HUES48 (cell line): ENCODE results near the gene NOTUM.

Experiments
- H3K27ac ChIP-seq: one replicate; pipeline ENCODE4 v1.7.0; 2013; ENCODE audit warnings: low read depth, low read length, inconsistent platforms
- H3K27me3 ChIP-seq: 2 replicates; pipeline ENCODE4 v1.6.1; 2013; ENCODE audit warnings: mild to moderate bottlenecking, low read length; ENCODE audit not compliant: control insufficient read depth, insufficient read depth
- H3K36me3 ChIP-seq: 2 replicates; pipeline ENCODE4 v1.6.1; 2013; ENCODE audit warnings: low read length; ENCODE audit not compliant: control insufficient read depth, insufficient read depth
- H3K4me1 ChIP-seq: 2 replicates; pipeline ENCODE4 v1.6.1; 2013; ENCODE audit warnings: mild to moderate bottlenecking, low read length; ENCODE audit not compliant: control insufficient read depth, insufficient read depth
- H3K4me3 ChIP-seq: 2 replicates; pipeline ENCODE4 v1.5.1; 2013; ENCODE audit warnings: mild to moderate bottlenecking, low read depth, low read length
- H3K9ac ChIP-seq: 2 replicates; pipeline ENCODE4 v1.6.1; 2013; ENCODE audit warnings: mild to moderate bottlenecking, low read depth, low read length, moderate library complexity
- H3K9me3 ChIP-seq: 2 replicates; pipeline ENCODE4 v1.6.1; 2013; ENCODE audit warnings: low read length; ENCODE audit not compliant: control insufficient read depth, insufficient read depth

NOTUM gene

GRCh38 chr17:81908793-81909192 is 52.2 kb downstream of the NOTUM start:
- Histone ChIP-seq H3K27ac (no peak overlapping the region), H3K4me3 (no peak overlapping the region), H3K36me3 (peaks cover 28% of the 10 kb centered on the region), H3K9ac (no peak overlapping the region), H3K27me3 (no peaks in the 10 kb centered on the region), H3K9me3 (no peaks in the 10 kb centered on the region), H3K4me1 (0 out of 2 replicates have a peak, but pooled peaks cover 4% of the 10 kb centered on the region)

DNA sequence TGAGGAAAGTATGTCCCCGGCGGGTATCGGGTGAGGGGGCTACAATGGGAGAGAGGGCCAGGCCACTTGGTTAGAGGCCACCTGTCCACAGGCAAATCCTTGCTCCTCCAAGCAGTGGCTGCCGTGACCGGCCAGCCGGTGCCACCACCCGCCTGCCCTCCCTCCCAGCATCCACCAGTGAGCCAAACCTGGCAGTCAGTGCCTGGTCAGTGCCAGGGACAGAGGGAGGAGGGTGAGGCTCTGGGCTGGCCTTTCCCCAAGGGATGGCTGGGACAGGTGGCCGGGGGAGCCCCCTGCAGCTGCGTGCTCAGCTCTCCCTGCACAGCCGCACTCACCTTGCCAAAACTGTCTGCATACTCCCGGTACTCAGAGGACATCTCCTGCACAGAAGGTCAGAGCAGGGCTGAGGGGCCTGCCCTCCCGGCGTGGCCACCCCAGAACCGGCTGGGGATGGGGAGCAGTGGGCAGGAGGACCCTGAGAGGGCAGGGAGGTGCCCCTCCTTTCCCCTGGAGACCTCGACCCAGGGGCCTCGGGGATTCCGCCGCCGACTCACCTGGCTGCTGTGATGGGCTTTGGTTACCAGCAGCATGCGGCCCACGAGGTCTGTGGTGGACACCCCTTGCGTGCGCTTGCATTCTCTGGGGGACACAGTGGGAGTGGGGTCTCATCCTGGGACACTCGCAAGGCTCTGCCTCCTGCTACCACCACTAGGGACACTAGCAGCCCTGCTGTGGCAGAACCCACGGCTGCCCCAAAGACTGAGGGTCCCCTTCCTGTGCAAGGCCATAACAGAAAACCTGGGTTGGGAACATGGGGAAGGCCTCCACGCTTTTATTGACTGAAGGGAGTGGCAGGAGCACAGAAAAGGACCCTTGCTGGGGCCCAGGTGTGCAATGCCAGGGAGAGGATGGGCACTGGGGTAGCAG is 53.5 kb downstream of the NOTUM start:
- Histone ChIP-seq H3K9ac (no peak overlapping the region), H3K4me1 (0 out of 2 replicates have a peak, but pooled peaks cover 4% of the 10 kb centered on the region), H3K9me3 (no peaks in the 10 kb centered on the region), H3K4me3 (no peak overlapping the region), H3K27ac (no peak overlapping the region), H3K36me3 (peaks cover 14% of the 10 kb centered on the region), H3K27me3 (peaks cover 7% of the 10 kb centered on the region)

GRCh38 chr17:81906476-81907218 is 54.3 kb downstream of the NOTUM start:
- Histone ChIP-seq H3K27me3 (peaks cover 14% of the 10 kb centered on the region), H3K27ac (no peak overlapping the region), H3K4me1 (0 out of 2 replicates have a peak, but pooled peaks cover 4% of the 10 kb centered on the region), H3K36me3 (peaks cover 11% of the 10 kb centered on the region), H3K4me3 (no peak overlapping the region), H3K9ac (no peak overlapping the region), H3K9me3 (no peaks in the 10 kb centered on the region)

- Histone ChIP-seq H3K9ac (no peak overlapping the region), H3K9me3 (no peaks in the 10 kb centered on the region), H3K4me1 (0 out of 2 replicates have a peak, but pooled peaks cover 4% of the 10 kb centered on the region), H3K36me3 (peaks cover 11% of the 10 kb centered on the region), H3K27me3 (peaks cover 20% of the 10 kb centered on the region), H3K27ac (no peak overlapping the region), H3K4me3 (no peak overlapping the region)
Measured at GRCh38 chr17:81905993-81906392, 55.0 kb downstream of the NOTUM start.

- H3K9me3 ChIP-seq = no peaks in the 10 kb centered on the region
- no peak overlapping the region for H3K9ac ChIP-seq
- no peak overlapping the region for H3K27ac ChIP-seq
- H3K4me3 ChIP-seq = no peak overlapping the region
- peaks cover 24% of the 10 kb centered on the region for H3K27me3 ChIP-seq
- H3K36me3 ChIP-seq = peaks cover 11% of the 10 kb centered on the region
- 0 out of 2 replicates have a peak, but pooled peaks cover 4% of the 10 kb centered on the region for H3K4me1 ChIP-seq
Measured at GRCh38 chr17:81905424-81905875, 55.5 kb downstream of the NOTUM start.

- H3K9ac ChIP-seq = no peak overlapping the region
- H3K4me1 ChIP-seq = no peaks in the 10 kb centered on the region
- H3K9me3 ChIP-seq = no peaks in the 10 kb centered on the region
- H3K4me3 ChIP-seq = no peak overlapping the region
- peaks cover 17% of the 10 kb centered on the region for H3K36me3 ChIP-seq
- peaks cover 24% of the 10 kb centered on the region for H3K27me3 ChIP-seq
- no peak overlapping the region for H3K27ac ChIP-seq
Measured at GRCh38 chr17:81904600-81905423, 56.2 kb downstream of the NOTUM start.

GRCh38 chr17:81903896-81904599 is 56.9 kb downstream of the NOTUM start:
- no peak overlapping the region for H3K4me3 ChIP-seq
- H3K27me3 ChIP-seq = peaks cover 24% of the 10 kb centered on the region
- H3K9ac ChIP-seq = no peak overlapping the region
- H3K9me3 ChIP-seq = no peaks in the 10 kb centered on the region
- no peaks in the 10 kb centered on the region for H3K4me1 ChIP-seq
- H3K36me3 ChIP-seq = peaks cover 25% of the 10 kb centered on the region
- no peak overlapping the region for H3K27ac ChIP-seq

GRCh38 chr17:81903415-81903831 is 57.6 kb downstream of the NOTUM start:
- peaks cover 29% of the 10 kb centered on the region for H3K36me3 ChIP-seq
- H3K27me3 ChIP-seq = peaks cover 24% of the 10 kb centered on the region
- no peaks in the 10 kb centered on the region for H3K4me1 ChIP-seq
- no peaks in the 10 kb centered on the region for H3K9me3 ChIP-seq
- H3K27ac ChIP-seq = no peak overlapping the region
- H3K4me3 ChIP-seq = no peak overlapping the region
- H3K9ac ChIP-seq = no peak overlapping the region

DNA sequence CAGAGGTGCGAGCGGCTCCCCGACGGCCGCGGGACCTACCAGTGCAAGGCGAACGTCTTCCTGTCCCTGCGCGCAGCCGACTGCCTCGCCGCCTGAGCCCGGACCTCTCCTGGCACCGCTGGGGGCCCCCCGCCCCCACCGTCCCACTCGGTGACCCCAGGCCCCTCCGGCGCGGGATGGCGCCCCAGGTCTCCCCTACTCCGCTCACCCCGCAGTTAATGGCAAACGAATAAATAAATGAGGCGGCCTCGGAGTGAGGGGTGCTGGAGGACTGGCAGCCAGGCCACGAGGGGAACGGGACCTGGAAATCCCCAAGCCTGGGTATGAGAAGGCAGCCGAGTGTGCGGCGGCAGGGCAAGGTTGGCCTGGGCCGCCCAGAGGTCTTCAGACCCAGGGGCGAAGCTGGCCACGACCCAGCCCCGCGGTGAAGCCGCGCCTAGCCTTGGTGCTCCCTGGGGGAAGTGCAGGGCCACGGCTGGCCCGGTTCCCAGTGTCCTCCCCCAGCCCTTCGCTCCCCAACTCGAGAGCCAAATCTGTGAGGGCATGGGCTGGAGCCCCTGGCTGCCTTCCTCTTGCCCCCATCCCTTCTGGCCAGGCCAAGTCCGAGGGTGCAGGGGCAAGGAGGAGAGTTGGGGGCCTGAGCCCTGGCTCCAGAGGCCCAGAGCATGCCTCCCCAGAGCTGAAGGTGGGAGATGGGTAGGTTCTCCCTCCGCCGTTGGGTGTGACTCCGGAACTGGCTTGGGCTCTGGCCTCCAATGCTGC is 58.2 kb downstream of the NOTUM start:
- Histone ChIP-seq H3K4me1 (no peaks in the 10 kb centered on the region), H3K4me3 (peak overlapping the region; percentile 54; the same call in 1 of the 2 replicates), H3K9me3 (no peaks in the 10 kb centered on the region), H3K36me3 (peaks cover 30% of the 10 kb centered on the region), H3K27ac (no peak overlapping the region), H3K27me3 (peaks cover 24% of the 10 kb centered on the region), H3K9ac (no peak overlapping the region)
